GM12891 (cell line): ENCODE data around the gene GPER1.

ENCODE experiments used
- PAX5 ChIP-seq: IDR thresholded peaks from 2 replicates; pipeline ENCODE4 v1.6.1; 2011; ENCODE audit warnings: low read length, moderate library complexity, mild to moderate bottlenecking; ENCODE audit not compliant: insufficient read depth, severe bottlenecking
- POLR2A ChIP-seq: IDR thresholded peaks from 2 replicates; pipeline ENCODE4 v1.6.1; 2011; ENCODE audit warnings: low read depth, low read length, control low read depth
- POLR2AphosphoS5 ChIP-seq: IDR thresholded peaks from 2 replicates; pipeline ENCODE4 v1.6.1; 2011; ENCODE audit warnings: low read depth, low read length, control low read depth
- SPI1 ChIP-seq: IDR thresholded peaks from 2 replicates; pipeline ENCODE4 v1.6.1; 2011; ENCODE audit warnings: low read depth, low read length, control low read depth
- TAF1 ChIP-seq: IDR thresholded peaks from 2 replicates; pipeline ENCODE4 v1.6.1; 2011; ENCODE audit warnings: low read depth, low read length, control low read depth

- no peak for TF ChIP-seq POLR2A
- no peak for TF ChIP-seq POLR2AphosphoS5
- TF ChIP-seq SPI1: peak; percentile 22
- TF ChIP-seq TAF1: no peak
- no peak for TF ChIP-seq PAX5
These were observed 27.4 kb upstream of the GPER1 start for GRCh38 chr7:1060315-1061072.
